ENCODE results near the gene CCDC13. TPM values are rescaled to one million over a fixed set of nuclear protein-coding genes. Genes with fewer than 3 reads are reported as not detected.

CCDC13 gene
- total and polyA plus RNA-seq, 2 experiments from 2014 or later: 0.27 to 0.45 TPM

DNA sequence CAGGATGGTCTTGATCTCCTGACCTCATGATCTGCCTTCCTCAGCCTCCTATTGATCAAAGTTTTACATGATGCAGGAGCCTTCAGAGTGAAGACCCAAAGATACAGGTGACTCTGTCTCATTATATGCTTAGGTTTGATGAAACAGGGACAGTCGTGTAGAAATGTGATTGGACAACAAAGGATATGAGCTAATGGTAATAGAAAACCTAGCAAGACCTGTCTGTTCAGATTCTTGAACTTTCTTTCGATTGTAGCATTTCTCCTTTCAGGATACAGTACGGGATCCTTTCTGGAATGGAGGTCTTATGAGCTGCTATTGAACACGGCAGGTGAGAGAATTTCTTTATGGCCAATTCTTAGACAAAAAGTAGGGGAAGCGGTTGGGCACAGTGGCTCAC, 36.1 kb upstream of the CCDC13 start, which contains the start of gene ACKR2 (continued):
- TF ChIP-seq, protein P1, sequence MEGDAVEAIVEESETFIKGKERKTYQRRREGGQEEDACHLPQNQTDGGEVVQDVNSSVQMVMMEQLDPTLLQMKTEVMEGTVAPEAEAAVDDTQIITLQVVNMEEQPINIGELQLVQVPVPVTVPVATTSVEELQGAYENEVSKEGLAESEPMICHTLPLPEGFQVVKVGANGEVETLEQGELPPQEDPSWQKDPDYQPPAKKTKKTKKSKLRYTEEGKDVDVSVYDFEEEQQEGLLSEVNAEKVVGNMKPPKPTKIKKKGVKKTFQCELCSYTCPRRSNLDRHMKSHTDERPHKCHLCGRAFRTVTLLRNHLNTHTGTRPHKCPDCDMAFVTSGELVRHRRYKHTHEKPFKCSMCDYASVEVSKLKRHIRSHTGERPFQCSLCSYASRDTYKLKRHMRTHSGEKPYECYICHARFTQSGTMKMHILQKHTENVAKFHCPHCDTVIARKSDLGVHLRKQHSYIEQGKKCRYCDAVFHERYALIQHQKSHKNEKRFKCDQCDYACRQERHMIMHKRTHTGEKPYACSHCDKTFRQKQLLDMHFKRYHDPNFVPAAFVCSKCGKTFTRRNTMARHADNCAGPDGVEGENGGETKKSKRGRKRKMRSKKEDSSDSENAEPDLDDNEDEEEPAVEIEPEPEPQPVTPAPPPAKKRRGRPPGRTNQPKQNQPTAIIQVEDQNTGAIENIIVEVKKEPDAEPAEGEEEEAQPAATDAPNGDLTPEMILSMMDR (conservative IDR thresholded peaks at IDR 0.05; ENCODE audit: low read depth in 2 of 2): no peak
- TF ChIP-seq CREB1 (CRISPR knock-in tag; IDR thresholded peaks at IDR 0.05; ENCODE audit: low read depth) (no peak), JUNB (IDR thresholded peaks at IDR 0.05; ENCODE audit: unreplicated experiment) (no peak), STAT1 (IDR thresholded peaks at IDR 0.05; ENCODE audit: unreplicated experiment) (no peak)
- TF ChIP-seq, protein P2, sequence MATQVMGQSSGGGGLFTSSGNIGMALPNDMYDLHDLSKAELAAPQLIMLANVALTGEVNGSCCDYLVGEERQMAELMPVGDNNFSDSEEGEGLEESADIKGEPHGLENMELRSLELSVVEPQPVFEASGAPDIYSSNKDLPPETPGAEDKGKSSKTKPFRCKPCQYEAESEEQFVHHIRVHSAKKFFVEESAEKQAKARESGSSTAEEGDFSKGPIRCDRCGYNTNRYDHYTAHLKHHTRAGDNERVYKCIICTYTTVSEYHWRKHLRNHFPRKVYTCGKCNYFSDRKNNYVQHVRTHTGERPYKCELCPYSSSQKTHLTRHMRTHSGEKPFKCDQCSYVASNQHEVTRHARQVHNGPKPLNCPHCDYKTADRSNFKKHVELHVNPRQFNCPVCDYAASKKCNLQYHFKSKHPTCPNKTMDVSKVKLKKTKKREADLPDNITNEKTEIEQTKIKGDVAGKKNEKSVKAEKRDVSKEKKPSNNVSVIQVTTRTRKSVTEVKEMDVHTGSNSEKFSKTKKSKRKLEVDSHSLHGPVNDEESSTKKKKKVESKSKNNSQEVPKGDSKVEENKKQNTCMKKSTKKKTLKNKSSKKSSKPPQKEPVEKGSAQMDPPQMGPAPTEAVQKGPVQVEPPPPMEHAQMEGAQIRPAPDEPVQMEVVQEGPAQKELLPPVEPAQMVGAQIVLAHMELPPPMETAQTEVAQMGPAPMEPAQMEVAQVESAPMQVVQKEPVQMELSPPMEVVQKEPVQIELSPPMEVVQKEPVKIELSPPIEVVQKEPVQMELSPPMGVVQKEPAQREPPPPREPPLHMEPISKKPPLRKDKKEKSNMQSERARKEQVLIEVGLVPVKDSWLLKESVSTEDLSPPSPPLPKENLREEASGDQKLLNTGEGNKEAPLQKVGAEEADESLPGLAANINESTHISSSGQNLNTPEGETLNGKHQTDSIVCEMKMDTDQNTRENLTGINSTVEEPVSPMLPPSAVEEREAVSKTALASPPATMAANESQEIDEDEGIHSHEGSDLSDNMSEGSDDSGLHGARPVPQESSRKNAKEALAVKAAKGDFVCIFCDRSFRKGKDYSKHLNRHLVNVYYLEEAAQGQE (IDR thresholded peaks at IDR 0.05; ENCODE audit: unreplicated experiment): no peak

DNA sequence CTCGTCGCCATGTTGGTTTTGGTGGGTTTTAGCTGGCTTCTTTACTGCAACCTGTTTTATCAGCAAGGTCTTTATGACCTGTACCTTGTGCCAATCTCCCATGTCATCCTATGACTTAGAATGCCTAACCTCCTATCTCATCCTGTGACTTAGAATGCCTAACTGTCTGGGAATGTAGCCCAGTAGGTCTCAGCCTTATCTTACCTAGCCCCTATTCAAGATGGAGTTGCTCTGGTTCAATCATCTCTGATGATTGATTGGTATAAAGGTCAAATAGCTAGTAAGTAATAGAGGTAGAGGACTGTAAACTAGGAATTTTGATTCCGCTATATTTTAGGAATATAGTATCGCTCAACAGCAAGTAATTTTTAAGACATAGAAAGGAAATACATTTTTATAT, 34.9 kb upstream of the CCDC13 start:
- H3K4me1 Mint-ChIP-seq: peaks cover 12% of the 10 kb centered on the region
- H3K36me3 ChIP-seq (ENCODE audit: insufficient read depth): no peaks in the 10 kb centered on the region
- H3K4me1 ChIP-seq (ENCODE audit: insufficient read depth): peaks cover 13% of the 10 kb centered on the region
- H3K27me3 ChIP-seq (ENCODE audit: insufficient read depth): peaks cover 19% of the 10 kb centered on the region
- H4K20me1 ChIP-seq (replicated peaks; ENCODE audit: insufficient read depth): no peaks in the 10 kb centered on the region; the same call in 1 of the 2 replicates
- ATAC-seq (no peak), DNase-seq (ENCODE audit: low spot score) (no peak)
- no peak overlapping the region for H2AFZ ChIP-seq
- peaks cover 6% of the 10 kb centered on the region; the same call in 1 of the 2 replicates for H3F3A ChIP-seq (replicated peaks; ENCODE audit: low read depth)
- TF ChIP-seq CREB1 (CRISPR knock-in tag; IDR thresholded peaks at IDR 0.05; ENCODE audit: low read depth) (no peak), EZH2phosphoT487 (IDR thresholded peaks at IDR 0.05; ENCODE audit: unreplicated experiment) (no peak), EZH2 (IDR thresholded peaks at IDR 0.05; ENCODE audit: low read depth, unreplicated experiment) (no peak), STAT1 (IDR thresholded peaks at IDR 0.05; ENCODE audit: unreplicated experiment) (no peak), JUNB (IDR thresholded peaks at IDR 0.05; ENCODE audit: unreplicated experiment) (no peak), NANOG (IDR thresholded peaks at IDR 0.05; ENCODE audit: borderline replicate concordance) (no peak)
- TF ChIP-seq, protein P3, sequence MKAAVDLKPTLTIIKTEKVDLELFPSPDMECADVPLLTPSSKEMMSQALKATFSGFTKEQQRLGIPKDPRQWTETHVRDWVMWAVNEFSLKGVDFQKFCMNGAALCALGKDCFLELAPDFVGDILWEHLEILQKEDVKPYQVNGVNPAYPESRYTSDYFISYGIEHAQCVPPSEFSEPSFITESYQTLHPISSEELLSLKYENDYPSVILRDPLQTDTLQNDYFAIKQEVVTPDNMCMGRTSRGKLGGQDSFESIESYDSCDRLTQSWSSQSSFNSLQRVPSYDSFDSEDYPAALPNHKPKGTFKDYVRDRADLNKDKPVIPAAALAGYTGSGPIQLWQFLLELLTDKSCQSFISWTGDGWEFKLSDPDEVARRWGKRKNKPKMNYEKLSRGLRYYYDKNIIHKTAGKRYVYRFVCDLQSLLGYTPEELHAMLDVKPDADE (IDR thresholded peaks at IDR 0.05): no peak
- H3K27me3 Mint-ChIP-seq (ENCODE audit: insufficient read depth, low read depth, poor library complexity): peaks cover 19% of the 10 kb centered on the region
- H3K4me3 ChIP-seq: no peak overlapping the region
- H3K9me2 ChIP-seq (ENCODE audit: insufficient read depth): no peaks in the 10 kb centered on the region
- H3K79me2 ChIP-seq (replicated peaks; ENCODE audit: insufficient read depth): peaks cover 8% of the 10 kb centered on the region
- H3K27ac ChIP-seq (ENCODE audit: low read depth): no peak overlapping the region
- peaks cover 2% of the 10 kb centered on the region; the same call in 2 of the 3 replicates for H3K36me3 Mint-ChIP-seq (ENCODE audit: low read depth)
- H3K9me3 Mint-ChIP-seq: no peaks in the 10 kb centered on the region
- H3K27ac Mint-ChIP-seq: no peak overlapping the region
- no peak overlapping the region for H3K4me3 Mint-ChIP-seq
- H3K4me2 ChIP-seq: no peak overlapping the region
